Kidney (tissue), 14 donors: ENCODE results near the gene ZNF878. TPM values are rescaled to one million over a fixed set of nuclear protein-coding genes. Genes with fewer than 3 reads are reported as not detected.

Experiments used
- DNase-seq, 5 donors: peaks; one replicate each; pipeline ENCODE4 v3.0.0-alpha.2; 2013 to 2020
- FAIRE-seq: peaks from 2 replicates; lab custom pipeline; 2012; peaks lifted over from hg19 to GRCh38; lab: Jason Lieb, UNC
- H3K27ac ChIP-seq, 2 donors: one replicate each; pipeline ENCODE4 v1.7.0; 2013; ENCODE audit warnings: low read depth in 2 of 2, low read length in 2 of 2, inconsistent platforms in 1 of 2
- H3K27me3 ChIP-seq: one replicate; pipeline ENCODE4 v1.7.1; 2013; ENCODE audit warnings: low read length, inconsistent platforms; ENCODE audit not compliant: control insufficient read depth, insufficient read depth
- H3K36me3 ChIP-seq, 3 donors: one replicate each; pipeline versions ENCODE4 v1.7.0 to v1.7.1; 2013; ENCODE audit warnings: low read length in 3 of 3, control low read depth in 1 of 3, inconsistent platforms in 1 of 3; ENCODE audit not compliant: insufficient read depth in 3 of 3, control insufficient read depth in 2 of 3
- H3K4me1 ChIP-seq, 3 donors: one replicate each; pipeline versions ENCODE4 v1.7.0 to v1.7.1; 2013; ENCODE audit warnings: low read length in 3 of 3, inconsistent platforms in 1 of 3, low read depth in 1 of 3; ENCODE audit not compliant: control insufficient read depth in 2 of 3, insufficient read depth in 2 of 3
- H3K4me3 ChIP-seq, 3 donors: one replicate each; pipeline versions ENCODE4 v1.7.0 to v1.8.1; 2013; ENCODE audit warnings: low read length in 3 of 3, control low read depth in 1 of 3, inconsistent platforms in 1 of 3
- H3K9ac ChIP-seq, 3 donors: one replicate each; pipeline versions ENCODE4 v1.7.0 to v1.7.1; 2013; ENCODE audit warnings: low read length in 3 of 3, control low read depth in 1 of 3, inconsistent platforms in 1 of 3
- H3K9me3 ChIP-seq, 3 donors: one replicate each; pipeline versions ENCODE4 v1.7.0 to v1.7.1; 2013; ENCODE audit warnings: low read length in 3 of 3, control low read depth in 1 of 3, inconsistent platforms in 1 of 3; ENCODE audit not compliant: control insufficient read depth in 2 of 3, insufficient read depth in 1 of 3
- CTCF ChIP-seq: IDR thresholded peaks from 3 replicates; pipeline ENCODE4 v1.5.1; 2012; ENCODE audit warnings: mild to moderate bottlenecking, moderate library complexity, borderline replicate concordance; ENCODE audit not compliant: insufficient read depth; ENCODE audit errors: extremely low read depth
- intact Hi-C: fragments of 100-400 bp; cut with DNase I; formaldehyde crosslinking; loops from one replicate; pipeline ENCODE4 v1.11.1; 2022
- polyA plus RNA-seq: library from polyadenylated mRNA; stranded (reverse); fragments of 350-450 nt; fragmentation: Illumina TruSeq; extraction: RNeasy Lipid Tissue Mini Kit (QIAGEN cat#74804); gene quantifications from one replicate; pipeline ENCODE4 v1.2.3, GENCODE V29; 2014; ENCODE audit warnings: low read depth, low replicate concordance; ENCODE audit not compliant: insufficient read depth
- total RNA-seq: library from RNA; stranded (reverse); fragmentation: NEBNext Ultra II Directional; extraction: Animal tissue kit (Norgen Biotek cat#: 25700); gene quantifications from one replicate; pipeline ENCODE4 v1.2.1, GENCODE V29; 2021
- donor health status: control.
- donor health status: control.
- donor health status: control.
- donor health status: control.
- donor health status: control.
- donor health status: DM: yes; HTN: yes; CAD: no.
- donor health status: Normal renal cell carcinoma (clear cell type).

The ZNF878 gene
- total and polyA plus RNA-seq, 2 donors from 2014 or later: 0.60 to 0.67 TPM

DNA sequence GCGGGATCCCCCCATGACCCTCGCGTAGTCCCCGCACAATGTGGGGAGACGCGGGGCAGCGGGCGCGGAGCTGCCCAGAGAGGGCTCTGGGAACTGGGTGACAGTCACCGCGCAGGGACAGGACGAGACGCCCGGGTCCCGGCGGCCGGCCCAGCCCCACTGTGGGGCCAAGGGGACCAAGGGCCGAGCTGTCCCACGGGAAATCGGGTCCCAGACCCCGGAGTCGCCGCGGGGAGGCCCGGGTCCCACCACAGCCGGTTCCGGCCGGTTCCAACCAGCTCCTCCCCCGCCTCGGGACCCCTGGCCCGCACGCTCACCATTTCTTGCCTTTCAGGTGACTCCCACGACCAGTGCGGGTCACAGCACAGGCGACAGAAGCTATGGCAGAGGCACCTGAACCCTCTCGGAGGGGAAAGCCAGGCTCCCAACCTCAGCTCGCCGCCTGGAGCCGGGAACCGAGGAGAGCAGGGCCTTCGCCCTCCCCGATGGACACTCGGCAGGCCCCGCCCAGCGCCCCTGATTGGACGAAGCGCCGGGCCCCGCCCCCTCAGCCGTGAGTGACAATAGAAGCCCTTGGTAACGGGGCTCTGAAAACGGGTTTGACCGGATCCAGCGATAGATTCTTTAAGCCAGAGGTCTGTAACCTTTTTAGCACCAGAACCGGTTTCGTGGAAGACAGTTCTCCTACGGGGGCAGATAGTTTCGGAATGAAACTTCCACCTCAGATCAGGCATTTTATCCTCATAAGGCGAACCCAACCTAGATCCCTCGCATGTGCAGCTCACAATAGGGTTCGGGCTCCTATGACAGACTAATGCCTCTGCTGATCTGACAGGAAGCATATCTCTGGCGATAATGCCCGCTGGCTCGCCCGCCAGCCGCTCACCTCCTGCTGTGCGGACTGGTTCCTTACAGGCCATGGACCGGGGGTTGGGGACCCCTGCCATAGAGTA lies 17.3 kb downstream of the ZNF878 start, which contains the start of gene ZNF433:
ZNF433 (minus strand) TSS at position 460 of the 953 bp plus-strand sequence; CDS start at position 320, 140 bp downstream.
- peaks cover 0 to 2% (median 0%) of the 10 kb centered on the region in 3 donors for H3K4me1 ChIP-seq
- H3K9me3 ChIP-seq: no peaks in the 10 kb centered on the region
- FAIRE-seq: peak; percentile 69
- TF ChIP-seq CTCF: no peak
- DNase-seq: peak; percentile 95 to 98 (median 97)
- peak within 1 kb of the TSS; percentile 76 to 97 (median 85) for H3K4me3 ChIP-seq
- no peaks in the 10 kb centered on the region for H3K36me3 ChIP-seq
- H3K27ac ChIP-seq: peak within 1 kb of the TSS; percentile 91 to 98
- intact Hi-C loops: no loop called here
- no peaks in the 10 kb centered on the region for H3K27me3 ChIP-seq
- peak within 1 kb of the TSS; percentile 20 to 92 (median 89) for H3K9ac ChIP-seq

DNA sequence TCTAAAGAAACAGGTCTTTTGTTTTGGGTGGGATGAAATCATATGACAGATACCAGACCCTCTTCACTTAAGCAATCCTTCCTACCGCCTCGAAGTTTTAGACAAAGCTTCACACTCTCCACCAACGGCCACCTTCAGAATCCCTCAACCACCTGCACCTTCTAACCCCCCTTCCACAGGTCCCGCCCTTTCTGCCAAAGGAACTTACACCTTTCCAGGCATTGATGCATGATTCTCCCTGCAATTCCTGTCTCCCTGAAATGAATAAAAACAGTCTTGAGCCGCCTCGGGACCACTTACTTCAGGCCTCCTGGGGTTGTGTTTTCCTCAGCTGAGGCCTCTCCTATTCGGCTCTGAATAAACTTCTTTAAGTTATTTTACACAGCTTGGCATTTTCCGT lies 18.1 kb downstream of the ZNF878 start:
- peak in 3 of 5 donors; percentile 15 to 54 (median 52) for DNase-seq
- FAIRE-seq: no peak
- no peaks in the 10 kb centered on the region for H3K36me3 ChIP-seq
- no peaks in the 10 kb centered on the region for H3K27me3 ChIP-seq
- H3K27ac ChIP-seq: peak overlapping the region; percentile 10 to 91
- H3K4me3 ChIP-seq: peak overlapping the region; percentile 76 to 97 (median 85)
- H3K4me1 ChIP-seq: peaks cover 0 to 2% (median 0%) of the 10 kb centered on the region in 3 donors
- intact Hi-C loops: no loop called here
- no peaks in the 10 kb centered on the region for H3K9me3 ChIP-seq
- peak overlapping the region; percentile 18 to 92 (median 89) for H3K9ac ChIP-seq
- TF ChIP-seq CTCF: no peak

- Histone ChIP-seq H3K27me3 (no peaks in the 10 kb centered on the region), H3K4me3 (peak overlapping the region; percentile 76 to 97 (median 85)), H3K27ac (peak overlapping the region; percentile 10 to 91), H3K9me3 (no peaks in the 10 kb centered on the region), H3K4me1 (peaks cover 0 to 2% (median 0%) of the 10 kb centered on the region in 3 donors), H3K36me3 (no peaks in the 10 kb centered on the region), H3K9ac (peak overlapping the region; percentile 18 to 92 (median 89))
- intact Hi-C loops: no loop called here
- DNase-seq (peak in 3 of 5 donors; percentile 27 to 76 (median 75)), FAIRE-seq (peak; percentile 25)
- TF ChIP-seq CTCF: no peak
Measured at GRCh38 chr19:12034198-12034597, 18.6 kb downstream of the ZNF878 start.
